Pancreas (tissue), 8 donors: ENCODE measurements around the gene C1QL4. TPM values are rescaled to one million over a fixed set of nuclear protein-coding genes. Genes with fewer than 3 reads are reported as not detected.

Experiments used
- polyA plus RNA-seq, 2 donors: library from polyadenylated mRNA; stranded (reverse); fragments of 200-250 nt; gene quantifications; one replicate each; pipeline ENCODE4 v1.2.3, GENCODE V29; 2013
- total RNA-seq, 6 donors: library from RNA; stranded (reverse); fragmentation: NEBNext Ultra II Directional in 4 of 6; extraction: Animal tissue kit (Norgen Biotek cat#: 25700) in 4 of 6; gene quantifications; one replicate each; pipeline versions ENCODE4 v1.2.1 to v1.2.4, GENCODE V29; 2021 to 2023
- donor health status: healthy with polysubstance abuse.
- donor health status: DM: no; HTN: no; CAD: no; lungs with moderate emphysema.
- donor health status: DM: no; HTN: no; CAD: no.
- donor health status: Bipolar disorder and iron deficiency.
- donor health status: DM: yes; HTN: yes; CAD: no.
- donor health status: DM: no; HTN: no; CAD: no.
- donor health status: DM: no; HTN: no; CAD: no.
- donor health status: DM: yes; HTN: yes; CAD: no.

The C1QL4 gene
- total and polyA plus RNA-seq, 8 donors = not detected

Other genes starting within 250 kb of the C1QL4 start
- gene DHH, start 242.4 kb downstream of the C1QL4 start, total RNA-seq = under 1 TPM in 5 of 6 donors, not detected in 1; 0.03 to 0.53 (median 0.24) TPM
- under 1 TPM; 0.11 to 0.14 TPM for gene DHH, start 242.4 kb downstream of the C1QL4 start, polyA plus RNA-seq
- 10 to 100 TPM; 12.9 to 37.6 (median 20.4) TPM for gene LMBR1L, start 226.3 kb downstream of the C1QL4 start, total RNA-seq
- 10 to 100 TPM; 46.6 to 76.5 TPM for gene LMBR1L, start 226.3 kb downstream of the C1QL4 start, polyA plus RNA-seq
- gene TUBA1B, start 205.8 kb downstream of the C1QL4 start, total RNA-seq = 100 to 1,000 TPM in 3 of 6 donors, 10 to 100 TPM in 3; 43.1 to 185 (median 108) TPM
- 100 to 1,000 TPM in 1 of 2 donors, 10 to 100 TPM in 1; 92.0 to 214 TPM for gene TUBA1B, start 205.8 kb downstream of the C1QL4 start, polyA plus RNA-seq
- gene TUBA1A, start 148.1 kb downstream of the C1QL4 start, total RNA-seq = 10 to 100 TPM in 5 of 6 donors, 1 to 10 TPM in 1; 9.1 to 93.8 (median 21.4) TPM
- gene TUBA1A, start 148.1 kb downstream of the C1QL4 start, polyA plus RNA-seq = 10 to 100 TPM; 31.1 to 86.8 TPM
- 10 to 100 TPM; 20.8 to 47.0 (median 33.5) TPM for gene TUBA1C, start 72.1 kb downstream of the C1QL4 start, total RNA-seq
- 10 to 100 TPM; 30.3 to 47.0 TPM for gene TUBA1C, start 72.1 kb downstream of the C1QL4 start, polyA plus RNA-seq
- 1 to 10 TPM in 3 of 6 donors, under 1 TPM in 3; 0.44 to 1.9 (median 0.96) TPM for gene PRPH, start 42.0 kb downstream of the C1QL4 start, total RNA-seq
- 10 to 100 TPM in 1 of 2 donors, 1 to 10 TPM in 1; 5.3 to 18.7 TPM for gene PRPH, start 42.0 kb downstream of the C1QL4 start, polyA plus RNA-seq
- gene TROAP, start 13.9 kb downstream of the C1QL4 start, total RNA-seq = 1 to 10 TPM in 1 of 6 donors, under 1 TPM in 4, not detected in 1; 0.08 to 1.3 (median 0.41) TPM
- under 1 TPM; 0.46 to 0.52 TPM for gene TROAP, start 13.9 kb downstream of the C1QL4 start, polyA plus RNA-seq
- gene DNAJC22, start 9.7 kb upstream of the C1QL4 start, total RNA-seq = 10 to 100 TPM in 2 of 6 donors, 1 to 10 TPM in 4; 5.6 to 11.9 (median 8.3) TPM
- gene DNAJC22, start 9.7 kb upstream of the C1QL4 start, polyA plus RNA-seq = 1 to 10 TPM; 4.0 to 7.6 TPM
- 10 to 100 TPM in 2 of 6 donors, 1 to 10 TPM in 4; 7.2 to 12.5 (median 8.6) TPM for gene SPATS2, start 30.3 kb upstream of the C1QL4 start, total RNA-seq
- 10 to 100 TPM; 10.1 to 10.6 TPM for gene SPATS2, start 30.3 kb upstream of the C1QL4 start, polyA plus RNA-seq
- gene KCNH3, start 201.8 kb upstream of the C1QL4 start, total RNA-seq = 1 to 10 TPM in 2 of 6 donors, under 1 TPM in 4; 0.55 to 1.7 (median 0.91) TPM
- 1 to 10 TPM; 2.3 to 3.2 TPM for gene KCNH3, start 201.8 kb upstream of the C1QL4 start, polyA plus RNA-seq
- gene MCRS1, start 231.0 kb upstream of the C1QL4 start, total RNA-seq = 10 to 100 TPM; 19.3 to 29.9 (median 22.9) TPM
- gene MCRS1, start 231.0 kb upstream of the C1QL4 start, polyA plus RNA-seq = 10 to 100 TPM; 59.6 to 71.0 TPM